Vagina (tissue), 2 donors: Measurements from ENCODE around the gene CAVIN4. TPM values are rescaled to one million over a fixed set of nuclear protein-coding genes. Genes with fewer than 3 reads are reported as not detected.

Experiments
- DNase-seq, 2 donors: peaks; one replicate each; pipeline ENCODE4 v3.0.0-alpha.2; 2017; ENCODE audit errors: extremely low spot score in 2 of 2
- H3K27ac ChIP-seq: fragments of 200-600 bp; sonication (generic); one replicate; pipeline ENCODE4 v1.5.1; 2019
- H3K27me3 ChIP-seq: fragments of 200-600 bp; sonication (generic); one replicate; pipeline ENCODE4 v1.5.1; 2019
- H3K36me3 ChIP-seq, 2 donors: fragments of 200-600 bp; sonication (generic); one replicate each; pipeline ENCODE4 v1.5.1; 2017 to 2019
- H3K4me1 ChIP-seq: fragments of 200-600 bp; sonication (generic); one replicate; pipeline ENCODE4 v1.5.1; 2019
- H3K4me3 ChIP-seq, 2 donors: fragments of 200-600 bp; sonication (generic); 1 replicate in 1 of 2; 2 replicates in 1 of 2; pipeline ENCODE4 v1.5.1; 2016 to 2019
- H3K9me3 ChIP-seq: fragments of 200-600 bp; sonication (generic); one replicate; pipeline ENCODE4 v1.5.1; 2019
- CTCF ChIP-seq, 3 experiments: fragments of 450-650 bp in 2 of 3; fragments of 200-600 bp in 1 of 3; sonication (generic) in 1 of 3; IDR thresholded peaks; one replicate each; pipeline ENCODE4 v1.5.1; 2017 to 2019; ENCODE audit warnings: antibody characterized with exemption in 3 of 3, mild to moderate bottlenecking in 2 of 3, moderate library complexity in 2 of 3
- POLR2A ChIP-seq, 2 donors: fragments of 450-650 bp; IDR thresholded peaks; one replicate each; pipeline ENCODE4 v1.6.1; 2017; ENCODE audit warnings: antibody characterized with exemption in 2 of 2, mild to moderate bottlenecking in 2 of 2, moderate library complexity in 2 of 2
- POLR2AphosphoS5 ChIP-seq, 2 donors: sonication (generic); formaldehyde crosslinking; IDR thresholded peaks; one replicate each; pipeline ENCODE4 v1.9.0; 2017; ENCODE audit warnings: antibody characterized with exemption in 2 of 2, mild to moderate bottlenecking in 2 of 2, low read depth in 1 of 2; ENCODE audit not compliant: insufficient read depth in 1 of 2
- intact Hi-C: fragments of 100-400 bp; cut with DNase I; formaldehyde crosslinking; loops from one replicate; pipeline ENCODE4 v1.15.1; 2023
- total RNA-seq: library from RNA; depleted of rRNA; stranded (reverse); fragments of >200 nt; gene quantifications from one replicate; pipeline ENCODE4 v1.2.3, GENCODE V29; 2016

CAVIN4 gene
- total RNA-seq, 1 donor from 2014 or later: 0.49 TPM

- Histone ChIP-seq H3K27ac (no peak overlapping the region), H3K27me3 (no peaks in the 10 kb centered on the region), H3K4me1 (no peaks in the 10 kb centered on the region), H3K4me3 (no peak overlapping the region), H3K9me3 (no peaks in the 10 kb centered on the region), H3K36me3 (no peaks in the 10 kb centered on the region)
- DNase-seq: no peak
- intact Hi-C loops: no loop called here
- TF ChIP-seq POLR2AphosphoS5 (IDR thresholded peaks at IDR 0.05; ENCODE audit: insufficient read depth in 1 of 2, low read depth in 1 of 2) (no peak), POLR2A (IDR thresholded peaks at IDR 0.05) (no peak), CTCF (IDR thresholded peaks at IDR 0.05) (no peak)
These were observed 2.9 kb upstream of the CAVIN4 start for GRCh38 chr9:100575006-100575405.

GRCh38 chr9:100575765-100576386 is 2.0 kb upstream of the CAVIN4 start:
- Histone ChIP-seq H3K27ac (no peak overlapping the region), H3K27me3 (no peaks in the 10 kb centered on the region), H3K4me3 (no peak overlapping the region), H3K4me1 (no peaks in the 10 kb centered on the region), H3K36me3 (no peaks in the 10 kb centered on the region), H3K9me3 (no peaks in the 10 kb centered on the region)
- TF ChIP-seq POLR2A (IDR thresholded peaks at IDR 0.05): no peak
- TF ChIP-seq POLR2AphosphoS5 (IDR thresholded peaks at IDR 0.05; ENCODE audit: insufficient read depth in 1 of 2, low read depth in 1 of 2): no peak
- no peak for DNase-seq
- intact Hi-C loops: no loop called here

- TF ChIP-seq POLR2A (IDR thresholded peaks at IDR 0.05): no peak
- no peak for TF ChIP-seq CTCF (IDR thresholded peaks at IDR 0.05)
- no peak for TF ChIP-seq POLR2AphosphoS5 (IDR thresholded peaks at IDR 0.05; ENCODE audit: insufficient read depth in 1 of 2, low read depth in 1 of 2)
- no peaks in the 10 kb centered on the region for H3K4me1 ChIP-seq
- DNase-seq: no peak
These were observed 731 bp downstream of the CAVIN4 start for GRCh38 chr9:100578610-100579009.

GRCh38 chr9:100579665-100580064 is 1.8 kb downstream of the CAVIN4 start:
- Histone ChIP-seq H3K27me3 (no peaks in the 10 kb centered on the region), H3K4me1 (no peaks in the 10 kb centered on the region), H3K36me3 (no peaks in the 10 kb centered on the region), H3K9me3 (no peaks in the 10 kb centered on the region), H3K4me3 (no peak overlapping the region), H3K27ac (no peak overlapping the region)
- TF ChIP-seq POLR2AphosphoS5 (IDR thresholded peaks at IDR 0.05; ENCODE audit: insufficient read depth in 1 of 2, low read depth in 1 of 2) (no peak), POLR2A (IDR thresholded peaks at IDR 0.05) (no peak), CTCF (IDR thresholded peaks at IDR 0.05) (no peak)
- intact Hi-C loops: no loop called here
- DNase-seq: no peak

More at GRCh38 chr9:100578610-100579009, 731 bp downstream of the CAVIN4 start:
- no peaks in the 10 kb centered on the region for H3K9me3 ChIP-seq
- no peak overlapping the region for H3K4me3 ChIP-seq
- H3K27me3 ChIP-seq: no peaks in the 10 kb centered on the region
- intact Hi-C loops: no loop called here
- no peaks in the 10 kb centered on the region for H3K36me3 ChIP-seq
- no peak overlapping the region for H3K27ac ChIP-seq

- no peak for TF ChIP-seq POLR2A (IDR thresholded peaks at IDR 0.05)
- TF ChIP-seq POLR2AphosphoS5 (IDR thresholded peaks at IDR 0.05; ENCODE audit: insufficient read depth in 1 of 2, low read depth in 1 of 2): no peak
- TF ChIP-seq CTCF (IDR thresholded peaks at IDR 0.05): no peak
- H3K36me3 ChIP-seq: no peaks in the 10 kb centered on the region
- no peak overlapping the region for H3K4me3 ChIP-seq
- no peaks in the 10 kb centered on the region for H3K9me3 ChIP-seq
- no peak for DNase-seq
- no peaks in the 10 kb centered on the region for H3K27me3 ChIP-seq
- H3K27ac ChIP-seq: no peak overlapping the region
- intact Hi-C loops: no loop called here
- H3K4me1 ChIP-seq: no peaks in the 10 kb centered on the region
These were observed 2.4 kb downstream of the CAVIN4 start for GRCh38 chr9:100580257-100580656.
